ENCODE measurements around the gene PSG4. TPM values are rescaled to one million over a fixed set of nuclear protein-coding genes. Genes with fewer than 3 reads are reported as not detected.
"Not testable (repeated sequence)": the region's sequence is repeated elsewhere in the genome, so short reads cannot be mapped to it uniquely, and the experiment has no call there.

Gene PSG4
- not detected for total RNA-seq

GRCh38 chr19:43205471-43206105, at the start of gene PSG4:
Gene PSG4, minus strand, starts transcription at chr19:43205638. Its CDS starts 102 bp downstream, at chr19:43205536.
- DNase-seq (ENCODE audit: low spot score in 2 of 2); FAIRE-seq: not testable (repeated sequence)

- not testable (repeated sequence) for DNase-seq (ENCODE audit: low spot score in 2 of 2); FAIRE-seq
Observed at GRCh38 chr19:43251428-43251827, 46.0 kb upstream of the PSG4 start.

GRCh38 chr19:43250296-43250695, 44.9 kb upstream of the PSG4 start:
- not testable (repeated sequence) for FAIRE-seq; DNase-seq (ENCODE audit: low spot score in 2 of 2)

GRCh38 chr19:43248635-43249002, 43.2 kb upstream of the PSG4 start:
- not testable (repeated sequence) for FAIRE-seq; DNase-seq (ENCODE audit: low spot score in 2 of 2)

GRCh38 chr19:43247243-43247880, 41.9 kb upstream of the PSG4 start:
- not testable (repeated sequence) for FAIRE-seq; DNase-seq (ENCODE audit: low spot score in 2 of 2)

- not testable (repeated sequence) for DNase-seq (ENCODE audit: low spot score in 2 of 2); FAIRE-seq
Observed at GRCh38 chr19:43245848-43246247, 40.4 kb upstream of the PSG4 start.

GRCh38 chr19:43242211-43242610, 36.8 kb upstream of the PSG4 start:
- not testable (repeated sequence) for FAIRE-seq; DNase-seq (ENCODE audit: low spot score in 2 of 2)

- FAIRE-seq; DNase-seq (ENCODE audit: low spot score in 2 of 2): not testable (repeated sequence)
Observed at GRCh38 chr19:43238213-43238612, 32.8 kb upstream of the PSG4 start.

- FAIRE-seq; DNase-seq (ENCODE audit: low spot score in 2 of 2): not testable (repeated sequence)
Observed at GRCh38 chr19:43235686-43236085, 30.2 kb upstream of the PSG4 start.

- no peak for DNase-seq (ENCODE audit: low spot score in 2 of 2)
- FAIRE-seq: no peak
Observed at GRCh38 chr19:43229315-43229714, 23.9 kb upstream of the PSG4 start.

GRCh38 chr19:43228730-43229129, 23.3 kb upstream of the PSG4 start:
- DNase-seq (ENCODE audit: low spot score in 2 of 2); FAIRE-seq: not testable (repeated sequence)

GRCh38 chr19:43226986-43227385, 21.5 kb upstream of the PSG4 start:
- DNase-seq (ENCODE audit: low spot score in 2 of 2); FAIRE-seq: not testable (repeated sequence)

GRCh38 chr19:43224855-43225253, 19.4 kb upstream of the PSG4 start:
- FAIRE-seq: no peak

GRCh38 chr19:43224201-43224854, 18.9 kb upstream of the PSG4 start:
- FAIRE-seq; DNase-seq (ENCODE audit: low spot score in 2 of 2): not testable (repeated sequence)

More at GRCh38 chr19:43224855-43225253, 19.4 kb upstream of the PSG4 start:
- DNase-seq (ENCODE audit: low spot score in 2 of 2): no peak

GRCh38 chr19:43221891-43222290, 16.5 kb upstream of the PSG4 start:
- not testable (repeated sequence) for DNase-seq (ENCODE audit: low spot score in 2 of 2); FAIRE-seq

GRCh38 chr19:43219136-43219535, 13.7 kb upstream of the PSG4 start:
- not testable (repeated sequence) for FAIRE-seq; DNase-seq (ENCODE audit: low spot score in 2 of 2)

GRCh38 chr19:43215881-43216280, 10.4 kb upstream of the PSG4 start:
- FAIRE-seq; DNase-seq (ENCODE audit: low spot score in 2 of 2): not testable (repeated sequence)

GRCh38 chr19:43207991-43208390, 2.6 kb upstream of the PSG4 start:
- FAIRE-seq: no peak

GRCh38 chr19:43207174-43207573, 1.7 kb upstream of the PSG4 start:
- not testable (repeated sequence) for FAIRE-seq; DNase-seq (ENCODE audit: low spot score in 2 of 2)

More at GRCh38 chr19:43207991-43208390, 2.6 kb upstream of the PSG4 start:
- no peak for DNase-seq (ENCODE audit: low spot score in 2 of 2)

- FAIRE-seq; DNase-seq (ENCODE audit: low spot score in 2 of 2): not testable (repeated sequence)
Observed at GRCh38 chr19:43203611-43204010, 1.8 kb downstream of the PSG4 start.

GRCh38 chr19:43201891-43202290, 3.5 kb downstream of the PSG4 start:
- DNase-seq (ENCODE audit: low spot score in 2 of 2); FAIRE-seq: not testable (repeated sequence)

Data from frontal cortex (tissue), 4 donors.